HK-2 (cell line): ENCODE results near the gene VKORC1.
"Not testable (repeated sequence)": the region's sequence is repeated elsewhere in the genome, so short reads cannot be mapped to it uniquely, and the experiment has no call there.

ENCODE experiments used
- DNase-seq: peaks from one replicate; pipeline ENCODE4 v3.0.0-alpha.2; 2018; ENCODE audit not compliant: unreplicated experiment

Gene VKORC1

GRCh38 chr16:31107465-31107867, 12.9 kb upstream of the VKORC1 start:
- DNase-seq: no peak

- DNase-seq: no peak
Observed at GRCh38 chr16:31106509-31107464, 12.2 kb upstream of the VKORC1 start.

- DNase-seq: no peak
Observed at GRCh38 chr16:31105677-31106213, 11.1 kb upstream of the VKORC1 start.

- not testable (repeated sequence) for DNase-seq
Observed at GRCh38 chr16:31100876-31101641, 6.5 kb upstream of the VKORC1 start.

GRCh38 chr16:31099860-31100638, 5.5 kb upstream of the VKORC1 start:
- no peak for DNase-seq

- no peak for DNase-seq
Observed at GRCh38 chr16:31094088-31094423, 541 bp downstream of the VKORC1 start.

- peak; percentile 68 for DNase-seq
Observed at GRCh38 chr16:31093132-31093703, 1.4 kb downstream of the VKORC1 start.

GRCh38 chr16:31092330-31092729, 2.3 kb downstream of the VKORC1 start:
- DNase-seq: no peak

- DNase-seq: peak; percentile 70
Observed at GRCh38 chr16:31090540-31090939, 4.1 kb downstream of the VKORC1 start.

- no peak for DNase-seq
Observed at GRCh38 chr16:31089199-31089598, 5.4 kb downstream of the VKORC1 start.

GRCh38 chr16:31088459-31089183, 6.0 kb downstream of the VKORC1 start, which contains the start of gene PRSS53:
Gene PRSS53, minus strand, starts transcription at chr16:31088943. Its CDS starts 134 bp downstream, at chr16:31088809.
- no peak for DNase-seq

- DNase-seq: no peak
Observed at GRCh38 chr16:31087971-31088370, 6.6 kb downstream of the VKORC1 start.

- DNase-seq: no peak
Observed at GRCh38 chr16:31087481-31087880, 7.1 kb downstream of the VKORC1 start.

- no peak for DNase-seq
Observed at GRCh38 chr16:31086629-31086906, 8.0 kb downstream of the VKORC1 start.

GRCh38 chr16:31085873-31086628, 8.5 kb downstream of the VKORC1 start:
- DNase-seq: no peak

GRCh38 chr16:31085411-31085810, 9.2 kb downstream of the VKORC1 start:
- no peak for DNase-seq

GRCh38 chr16:31084584-31085302, 9.9 kb downstream of the VKORC1 start:
- DNase-seq: no peak

GRCh38 chr16:31083981-31084380, 10.6 kb downstream of the VKORC1 start:
- DNase-seq: no peak

GRCh38 chr16:31083556-31083955, 11.0 kb downstream of the VKORC1 start:
- DNase-seq: no peak

GRCh38 chr16:31083081-31083480, 11.5 kb downstream of the VKORC1 start:
- no peak for DNase-seq
